GM23248 (cell line): ENCODE results near the gene SNTB2. TPM values are rescaled to one million over a fixed set of nuclear protein-coding genes. Genes with fewer than 3 reads are reported as not detected.

Source experiments
- DNase-seq: peaks from one replicate; pipeline ENCODE4 v3.0.0-alpha.2; 2015
- H2AFZ ChIP-seq: fragments of 200-600 bp; sonication (generic); 2 replicates; pipeline ENCODE4 v1.6.1; 2016; ENCODE audit warnings: antibody characterized with exemption
- H3F3A ChIP-seq: fragments of 200-600 bp; sonication (generic); 2 replicates; pipeline ENCODE4 v1.6.1; 2016; ENCODE audit warnings: mild to moderate bottlenecking, antibody characterized with exemption, mixed run types; ENCODE audit not compliant: insufficient read depth
- H3K27ac ChIP-seq: fragments of 200-600 bp; sonication (generic); 2 replicates; pipeline ENCODE4 v1.5.1; 2016; ENCODE audit warnings: mild to moderate bottlenecking
- H3K27me3 ChIP-seq: fragments of 200-600 bp; sonication (generic); replicated peaks from 2 replicates; pipeline ENCODE4 v1.6.1; 2016; ENCODE audit warnings: mild to moderate bottlenecking; ENCODE audit not compliant: insufficient read depth
- H3K36me3 ChIP-seq: fragments of 200-600 bp; sonication (generic); 2 replicates; pipeline ENCODE4 v1.6.1; 2016; ENCODE audit warnings: low read depth, mild to moderate bottlenecking
- H3K4me1 ChIP-seq: fragments of 200-600 bp; sonication (generic); 2 replicates; pipeline ENCODE4 v1.6.1; 2016; ENCODE audit warnings: mild to moderate bottlenecking; ENCODE audit not compliant: insufficient read depth
- H3K4me2 ChIP-seq: fragments of 200-600 bp; sonication (generic); one replicate; pipeline ENCODE4 v1.6.1; 2016; ENCODE audit warnings: mild to moderate bottlenecking; ENCODE audit not compliant: unreplicated experiment
- H3K4me3 ChIP-seq: fragments of 200-600 bp; sonication (generic); 2 replicates; pipeline ENCODE4 v1.5.1; 2016; ENCODE audit warnings: mild to moderate bottlenecking
- H3K79me2 ChIP-seq: fragments of 200-600 bp; sonication (generic); 2 replicates; pipeline ENCODE4 v1.6.1; 2016; ENCODE audit warnings: mild to moderate bottlenecking; ENCODE audit not compliant: insufficient read depth
- H3K9ac ChIP-seq: fragments of 200-600 bp; sonication (generic); 2 replicates; pipeline ENCODE4 v1.6.1; 2016; ENCODE audit warnings: mild to moderate bottlenecking
- H3K9me2 ChIP-seq: fragments of 200-600 bp; sonication (generic); 2 replicates; pipeline ENCODE4 v1.6.1; 2016; ENCODE audit warnings: mixed run types, mild to moderate bottlenecking, moderate library complexity; ENCODE audit not compliant: insufficient read depth
- H3K9me3 ChIP-seq: fragments of 200-600 bp; sonication (generic); one replicate; pipeline ENCODE4 v1.6.1; 2017; ENCODE audit warnings: low read depth
- H4K20me1 ChIP-seq: fragments of 200-600 bp; sonication (generic); 2 replicates; pipeline ENCODE4 v1.6.0; 2016; ENCODE audit not compliant: insufficient read depth
- EZH2 ChIP-seq: fragments of 200-600 bp; sonication (generic); IDR thresholded peaks from 2 replicates; pipeline ENCODE4 v1.6.1; 2018; ENCODE audit warnings: antibody characterized with exemption, mild to moderate bottlenecking; ENCODE audit not compliant: insufficient read depth, poor library complexity, severe bottlenecking
- EZH2phosphoT487 ChIP-seq: fragments of 200-600 bp; sonication (generic); IDR thresholded peaks from 2 replicates; pipeline ENCODE4 v1.6.1; 2018; ENCODE audit warnings: antibody characterized with exemption, moderate library complexity, mild to moderate bottlenecking, low read depth; ENCODE audit not compliant: insufficient read depth
- WGBS, 2 experiments: methylation state at CpG; one replicate each; pipeline ENCODE4 v1.1.6; 2015 to 2017; ENCODE audit warnings: low lambda C conversion rate in 2 of 2, low coverage in 1 of 2; ENCODE audit errors: missing lambda C conversion rate in 2 of 2; 5-methylcytosine and 5-hydroxymethylcytosine counted together
- in situ Hi-C: fragments of 300-500 bp; cut with MboI; formaldehyde crosslinking; loops from 2 replicates; pipeline ENCODE4 v1.15.0; 2020
- polyA plus RNA-seq: library from polyadenylated mRNA; unstranded; fragments of >200 nt; fragmentation: Nextera tagmentation; extraction: Ambion mirVana; gene quantifications from 2 replicates; pipeline ENCODE4 v1.2.1, GENCODE V29; 2016
- total RNA-seq: library from RNA; depleted of rRNA; stranded (reverse); fragments of >200 nt; shearing (Covaris generic); gene quantifications from 2 replicates; pipeline ENCODE4 v1.2.3, GENCODE V29; 2014

The SNTB2 gene
- total and polyA plus RNA-seq, 2 experiments from 2014 or later: 6.0 to 30.4 TPM

GRCh38 chr16:69321080-69321479 is 134.1 kb downstream of the SNTB2 start:
- H4K20me1 ChIP-seq: no peaks in the 10 kb centered on the region
- H3K9me3 ChIP-seq: no peaks in the 10 kb centered on the region
- WGBS, 2 experiments: 88 to 90% methylated on average over 22 of the region's 22 CpGs
- H3K4me3 ChIP-seq: no peak overlapping the region
- H3K4me2 ChIP-seq: no peak overlapping the region
- no peak overlapping the region for H2AFZ ChIP-seq
- peaks cover 88% of the 10 kb centered on the region for H3K79me2 ChIP-seq
- H3K27me3 ChIP-seq: no peaks in the 10 kb centered on the region
- no peak overlapping the region for H3K9ac ChIP-seq
- H3K36me3 ChIP-seq: peaks cover 35% of the 10 kb centered on the region
- H3K4me1 ChIP-seq: peaks cover 2% of the 10 kb centered on the region; the same call in 1 of the 2 replicates
- H3K27ac ChIP-seq: no peak overlapping the region
- DNase-seq: no peak
- in situ Hi-C loops: no loop called here
- TF ChIP-seq EZH2phosphoT487: no peak
- no peak for TF ChIP-seq EZH2
- H3F3A ChIP-seq: peaks cover 14% of the 10 kb centered on the region; the same call in 1 of the 2 replicates
- no peaks in the 10 kb centered on the region for H3K9me2 ChIP-seq

- Histone ChIP-seq H3K9me2 (no peaks in the 10 kb centered on the region), H3F3A (peaks cover 23% of the 10 kb centered on the region), H3K9me3 (no peaks in the 10 kb centered on the region), H3K27ac (no peak overlapping the region), H3K36me3 (peaks cover 29% of the 10 kb centered on the region), H3K4me2 (no peak overlapping the region), H4K20me1 (no peaks in the 10 kb centered on the region; the same call in 1 of the 2 replicates), H3K27me3 (no peaks in the 10 kb centered on the region), H3K4me1 (peaks cover 15% of the 10 kb centered on the region), H2AFZ (no peak overlapping the region), H3K9ac (no peak overlapping the region), H3K4me3 (no peak overlapping the region), H3K79me2 (peaks cover 88% of the 10 kb centered on the region)
- in situ Hi-C loops: no loop called here
- no peak for TF ChIP-seq EZH2
- TF ChIP-seq EZH2phosphoT487: no peak
- WGBS, 2 experiments: 85 to 89% methylated on average over 7 of the region's 7 CpGs
- no peak for DNase-seq
Observed at GRCh38 chr16:69322343-69322742, 135.4 kb downstream of the SNTB2 start.

DNA sequence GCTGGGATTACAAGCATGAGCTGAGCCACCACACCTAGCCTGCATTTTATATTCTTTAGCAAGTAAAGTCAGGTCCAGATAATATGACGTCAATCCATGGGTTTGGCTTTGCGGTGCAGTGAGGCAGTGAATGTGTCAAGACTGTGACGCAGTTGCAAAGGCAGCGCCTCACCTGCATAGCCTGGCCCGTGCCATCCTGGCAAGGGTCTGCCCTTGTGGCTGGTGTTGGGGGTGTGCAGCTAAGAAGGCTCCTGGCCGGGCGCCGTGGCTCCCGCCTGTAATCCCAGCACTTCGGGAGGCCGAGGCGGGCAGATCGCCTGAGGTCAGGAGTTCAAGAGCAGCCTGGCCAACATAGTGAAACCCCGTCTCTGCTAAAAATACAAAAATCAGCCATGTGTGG is 136.5 kb downstream of the SNTB2 start:
- Histone ChIP-seq H3F3A (peaks cover 25% of the 10 kb centered on the region), H3K79me2 (peaks cover 93% of the 10 kb centered on the region), H3K27me3 (no peaks in the 10 kb centered on the region), H4K20me1 (no peaks in the 10 kb centered on the region; the same call in 1 of the 2 replicates), H2AFZ (no peak overlapping the region), H3K36me3 (peaks cover 32% of the 10 kb centered on the region), H3K27ac (no peak overlapping the region), H3K9me2 (no peaks in the 10 kb centered on the region), H3K4me3 (no peak overlapping the region), H3K4me2 (no peak overlapping the region), H3K9ac (no peak overlapping the region), H3K9me3 (no peaks in the 10 kb centered on the region), H3K4me1 (peaks cover 18% of the 10 kb centered on the region)
- in situ Hi-C loops: no loop called here
- DNase-seq: no peak
- TF ChIP-seq EZH2: no peak
- 88 to 96% methylated on average over 13 to 14 of the region's 14 CpGs for WGBS, 2 experiments

DNA sequence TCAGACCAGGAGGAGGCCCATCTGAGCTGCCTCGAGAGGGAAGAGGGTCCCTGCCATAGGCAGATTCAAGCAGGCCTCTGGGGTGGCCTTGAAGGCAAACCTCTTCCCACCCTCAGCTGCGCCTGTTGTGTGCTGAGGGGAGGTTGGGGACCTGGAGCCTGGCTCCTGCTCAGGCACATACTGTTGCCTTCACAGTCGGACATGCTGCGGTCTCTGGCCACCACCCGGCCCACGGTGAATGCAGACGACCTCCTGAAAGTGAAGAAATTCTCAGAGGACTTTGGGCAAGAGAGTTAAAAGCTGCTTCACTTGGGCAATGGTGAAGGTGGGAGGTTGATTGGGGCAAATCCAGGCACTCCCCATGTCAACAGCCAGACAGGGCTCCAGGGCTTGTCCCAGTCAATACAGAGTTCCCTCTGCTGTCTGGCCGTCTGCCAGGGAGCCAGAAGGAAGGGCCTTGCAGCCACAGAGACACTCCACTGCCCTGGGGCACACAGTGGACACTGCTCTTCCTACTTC is 137.1 kb downstream of the SNTB2 start:
- TF ChIP-seq EZH2: no peak
- no peak for TF ChIP-seq EZH2phosphoT487
- Histone ChIP-seq H3K9me2 (no peaks in the 10 kb centered on the region), H3K36me3 (peaks cover 33% of the 10 kb centered on the region), H4K20me1 (no peaks in the 10 kb centered on the region; the same call in 1 of the 2 replicates), H3K27ac (no peak overlapping the region), H3K4me2 (no peak overlapping the region), H3K9ac (no peak overlapping the region), H2AFZ (no peak overlapping the region), H3F3A (peaks cover 31% of the 10 kb centered on the region), H3K9me3 (no peaks in the 10 kb centered on the region), H3K4me3 (no peak overlapping the region), H3K27me3 (no peaks in the 10 kb centered on the region), H3K4me1 (peaks cover 25% of the 10 kb centered on the region), H3K79me2 (peaks cover 96% of the 10 kb centered on the region)
- in situ Hi-C loops: no loop called here
- WGBS, 2 experiments: 80 to 82% methylated on average over 8 of the region's 8 CpGs
- no peak for DNase-seq
